ENCODE measurements around the gene BACH2. TPM values are rescaled to one million over a fixed set of nuclear protein-coding genes. Genes with fewer than 3 reads are reported as not detected.

The BACH2 gene
- total and polyA plus RNA-seq, 10 of the 15 experiments (the other 5 are each of a cell fraction or from before 2014, with no cell fraction given) = 0.03 to 0.28 (median 0.04) TPM; not detected in 3

DNA sequence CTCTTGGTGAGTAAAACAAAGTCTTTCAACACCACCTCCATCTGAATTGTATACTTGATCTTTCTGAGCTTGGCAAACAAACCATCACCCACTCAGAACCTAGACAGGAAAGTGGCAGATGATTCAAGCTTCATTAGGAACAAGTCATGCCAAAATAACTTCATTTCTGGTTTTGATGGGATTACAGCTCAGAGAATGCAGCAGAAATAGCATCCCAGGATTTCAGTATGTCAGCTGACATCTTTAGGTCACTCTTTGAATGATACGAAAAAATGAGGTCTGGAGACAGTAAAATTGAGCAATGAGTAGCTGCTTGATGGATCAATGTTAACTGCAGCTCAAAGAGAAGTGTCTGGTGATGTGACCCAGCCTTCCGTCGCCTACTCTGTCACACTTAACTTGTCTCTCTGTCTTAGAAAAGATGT lies 310.0 kb downstream of the BACH2 start:
- in situ Hi-C loops (cut with MboI) (no loop called here), intact Hi-C loops (cut with micrococcal nuclease; ENCODE audit: unreplicated experiment) (no loop called here)
- H3K79me2 ChIP-seq (ENCODE audit: control insufficient read depth, insufficient read depth, low read length) = no peaks in the 10 kb centered on the region
- no peak overlapping the region for H3K9ac ChIP-seq (ENCODE audit: control insufficient read depth, insufficient read depth, low read length)
- BruUV-seq (replicated peaks) = no TSS peak
- H3K27ac ChIP-seq (ENCODE audit: control insufficient read depth, insufficient read depth) = no peak overlapping the region
- FAIRE-seq (no peak), ATAC-seq (no peak), DNase-seq (ENCODE audit: low read depth, low spot score) (no peak)
- peaks cover 4 to 6% of the 10 kb centered on the region in 2 experiments for H3K27me3 ChIP-seq (replicated peaks in 1 of 2; ENCODE audit: control insufficient read depth in 2 of 2, insufficient read depth in 2 of 2, low read length in 1 of 2)
- RAD21 ChIA-PET (ENCODE audit: unreplicated experiment) = no interaction called here
- SMC1A ChIA-PET (ENCODE audit: uncharacterized antibody, unreplicated experiment) = interaction anchor here (0.8 to 1.2 kb wide), 2 partner anchors 10 to 13 kb away, joined by 3 read pairs; no protein-coding TSS in a partner anchor
- 56% methylated on average over 3 of the region's 3 CpGs for WGBS (ENCODE audit: insufficient coverage, insufficient replicate concordance, low lambda C conversion rate, missing lambda C conversion rate)
- H3K36me3 ChIP-seq (ENCODE audit: control insufficient read depth in 2 of 2, insufficient read depth in 2 of 2, low read length in 1 of 2) = no peaks in the 10 kb centered on the region
- no peaks in the 10 kb centered on the region for H4K20me1 ChIP-seq (ENCODE audit: control insufficient read depth, insufficient read depth)
- POLR2A ChIA-PET = no interaction called here
- H3K4me2 ChIP-seq (ENCODE audit: control insufficient read depth, insufficient read depth) = no peak overlapping the region
- CTCF ChIA-PET = interaction anchor here (1.1 to 1.4 kb wide), 2 partner anchors 487 to 489 kb away, joined by 3 read pairs; no protein-coding TSS in a partner anchor
- H3K4me3 ChIP-seq = no peak overlapping the region
- H2AFZ ChIP-seq (ENCODE audit: control insufficient read depth, low read depth, low read length) = no peak overlapping the region
- H3K9me3 ChIP-seq (replicated peaks; ENCODE audit: control insufficient read depth, insufficient read depth, low read length) = no peaks in the 10 kb centered on the region
- no peaks in the 10 kb centered on the region for H3K4me1 ChIP-seq (ENCODE audit: control insufficient read depth, insufficient read depth, low read length)
- TF ChIP-seq, protein P1, sequence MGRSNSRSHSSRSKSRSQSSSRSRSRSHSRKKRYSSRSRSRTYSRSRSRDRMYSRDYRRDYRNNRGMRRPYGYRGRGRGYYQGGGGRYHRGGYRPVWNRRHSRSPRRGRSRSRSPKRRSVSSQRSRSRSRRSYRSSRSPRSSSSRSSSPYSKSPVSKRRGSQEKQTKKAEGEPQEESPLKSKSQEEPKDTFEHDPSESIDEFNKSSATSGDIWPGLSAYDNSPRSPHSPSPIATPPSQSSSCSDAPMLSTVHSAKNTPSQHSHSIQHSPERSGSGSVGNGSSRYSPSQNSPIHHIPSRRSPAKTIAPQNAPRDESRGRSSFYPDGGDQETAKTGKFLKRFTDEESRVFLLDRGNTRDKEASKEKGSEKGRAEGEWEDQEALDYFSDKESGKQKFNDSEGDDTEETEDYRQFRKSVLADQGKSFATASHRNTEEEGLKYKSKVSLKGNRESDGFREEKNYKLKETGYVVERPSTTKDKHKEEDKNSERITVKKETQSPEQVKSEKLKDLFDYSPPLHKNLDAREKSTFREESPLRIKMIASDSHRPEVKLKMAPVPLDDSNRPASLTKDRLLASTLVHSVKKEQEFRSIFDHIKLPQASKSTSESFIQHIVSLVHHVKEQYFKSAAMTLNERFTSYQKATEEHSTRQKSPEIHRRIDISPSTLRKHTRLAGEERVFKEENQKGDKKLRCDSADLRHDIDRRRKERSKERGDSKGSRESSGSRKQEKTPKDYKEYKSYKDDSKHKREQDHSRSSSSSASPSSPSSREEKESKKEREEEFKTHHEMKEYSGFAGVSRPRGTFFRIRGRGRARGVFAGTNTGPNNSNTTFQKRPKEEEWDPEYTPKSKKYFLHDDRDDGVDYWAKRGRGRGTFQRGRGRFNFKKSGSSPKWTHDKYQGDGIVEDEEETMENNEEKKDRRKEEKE (IDR thresholded peaks at IDR 0.05) = no peak
- TF ChIP-seq, protein P2, sequence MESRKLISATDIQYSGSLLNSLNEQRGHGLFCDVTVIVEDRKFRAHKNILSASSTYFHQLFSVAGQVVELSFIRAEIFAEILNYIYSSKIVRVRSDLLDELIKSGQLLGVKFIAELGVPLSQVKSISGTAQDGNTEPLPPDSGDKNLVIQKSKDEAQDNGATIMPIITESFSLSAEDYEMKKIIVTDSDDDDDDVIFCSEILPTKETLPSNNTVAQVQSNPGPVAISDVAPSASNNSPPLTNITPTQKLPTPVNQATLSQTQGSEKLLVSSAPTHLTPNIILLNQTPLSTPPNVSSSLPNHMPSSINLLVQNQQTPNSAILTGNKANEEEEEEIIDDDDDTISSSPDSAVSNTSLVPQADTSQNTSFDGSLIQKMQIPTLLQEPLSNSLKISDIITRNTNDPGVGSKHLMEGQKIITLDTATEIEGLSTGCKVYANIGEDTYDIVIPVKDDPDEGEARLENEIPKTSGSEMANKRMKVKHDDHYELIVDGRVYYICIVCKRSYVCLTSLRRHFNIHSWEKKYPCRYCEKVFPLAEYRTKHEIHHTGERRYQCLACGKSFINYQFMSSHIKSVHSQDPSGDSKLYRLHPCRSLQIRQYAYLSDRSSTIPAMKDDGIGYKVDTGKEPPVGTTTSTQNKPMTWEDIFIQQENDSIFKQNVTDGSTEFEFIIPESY (IDR thresholded peaks at IDR 0.05) = no peak
- no peak for TF ChIP-seq NFYB (IDR thresholded peaks at IDR 0.05; ENCODE audit: insufficient read depth, low read depth, low read length)
- TF ChIP-seq, protein P3, sequence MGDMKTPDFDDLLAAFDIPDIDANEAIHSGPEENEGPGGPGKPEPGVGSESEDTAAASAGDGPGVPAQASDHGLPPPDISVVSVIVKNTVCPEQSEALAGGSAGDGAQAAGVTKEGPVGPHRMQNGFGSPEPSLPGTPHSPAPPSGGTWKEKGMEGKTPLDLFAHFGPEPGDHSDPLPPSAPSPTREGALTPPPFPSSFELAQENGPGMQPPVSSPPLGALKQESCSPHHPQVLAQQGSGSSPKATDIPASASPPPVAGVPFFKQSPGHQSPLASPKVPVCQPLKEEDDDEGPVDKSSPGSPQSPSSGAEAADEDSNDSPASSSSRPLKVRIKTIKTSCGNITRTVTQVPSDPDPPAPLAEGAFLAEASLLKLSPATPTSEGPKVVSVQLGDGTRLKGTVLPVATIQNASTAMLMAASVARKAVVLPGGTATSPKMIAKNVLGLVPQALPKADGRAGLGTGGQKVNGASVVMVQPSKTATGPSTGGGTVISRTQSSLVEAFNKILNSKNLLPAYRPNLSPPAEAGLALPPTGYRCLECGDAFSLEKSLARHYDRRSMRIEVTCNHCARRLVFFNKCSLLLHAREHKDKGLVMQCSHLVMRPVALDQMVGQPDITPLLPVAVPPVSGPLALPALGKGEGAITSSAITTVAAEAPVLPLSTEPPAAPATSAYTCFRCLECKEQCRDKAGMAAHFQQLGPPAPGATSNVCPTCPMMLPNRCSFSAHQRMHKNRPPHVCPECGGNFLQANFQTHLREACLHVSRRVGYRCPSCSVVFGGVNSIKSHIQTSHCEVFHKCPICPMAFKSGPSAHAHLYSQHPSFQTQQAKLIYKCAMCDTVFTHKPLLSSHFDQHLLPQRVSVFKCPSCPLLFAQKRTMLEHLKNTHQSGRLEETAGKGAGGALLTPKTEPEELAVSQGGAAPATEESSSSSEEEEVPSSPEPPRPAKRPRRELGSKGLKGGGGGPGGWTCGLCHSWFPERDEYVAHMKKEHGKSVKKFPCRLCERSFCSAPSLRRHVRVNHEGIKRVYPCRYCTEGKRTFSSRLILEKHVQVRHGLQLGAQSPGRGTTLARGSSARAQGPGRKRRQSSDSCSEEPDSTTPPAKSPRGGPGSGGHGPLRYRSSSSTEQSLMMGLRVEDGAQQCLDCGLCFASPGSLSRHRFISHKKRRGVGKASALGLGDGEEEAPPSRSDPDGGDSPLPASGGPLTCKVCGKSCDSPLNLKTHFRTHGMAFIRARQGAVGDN (IDR thresholded peaks at IDR 0.05) = no peak
- TF ChIP-seq ATF7 (IDR thresholded peaks at IDR 0.05; ENCODE audit: low read depth) = no peak
- no peak for TF ChIP-seq CBFB (IDR thresholded peaks at IDR 0.05; ENCODE audit: low read depth)
- no peak for TF ChIP-seq CEBPB (IDR thresholded peaks at IDR 0.05; ENCODE audit: borderline replicate concordance in 1 of 2, low read depth in 2 of 2, low read length in 2 of 2)
- no peak for TF ChIP-seq NFIC (IDR thresholded peaks at IDR 0.05; ENCODE audit: low read depth, low read length)
- TF ChIP-seq, protein P4, sequence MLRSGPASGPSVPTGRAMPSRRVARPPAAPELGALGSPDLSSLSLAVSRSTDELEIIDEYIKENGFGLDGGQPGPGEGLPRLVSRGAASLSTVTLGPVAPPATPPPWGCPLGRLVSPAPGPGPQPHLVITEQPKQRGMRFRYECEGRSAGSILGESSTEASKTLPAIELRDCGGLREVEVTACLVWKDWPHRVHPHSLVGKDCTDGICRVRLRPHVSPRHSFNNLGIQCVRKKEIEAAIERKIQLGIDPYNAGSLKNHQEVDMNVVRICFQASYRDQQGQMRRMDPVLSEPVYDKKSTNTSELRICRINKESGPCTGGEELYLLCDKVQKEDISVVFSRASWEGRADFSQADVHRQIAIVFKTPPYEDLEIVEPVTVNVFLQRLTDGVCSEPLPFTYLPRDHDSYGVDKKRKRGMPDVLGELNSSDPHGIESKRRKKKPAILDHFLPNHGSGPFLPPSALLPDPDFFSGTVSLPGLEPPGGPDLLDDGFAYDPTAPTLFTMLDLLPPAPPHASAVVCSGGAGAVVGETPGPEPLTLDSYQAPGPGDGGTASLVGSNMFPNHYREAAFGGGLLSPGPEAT (IDR thresholded peaks at IDR 0.05; ENCODE audit: low read depth) = no peak
- TF ChIP-seq ZSCAN29 (IDR thresholded peaks at IDR 0.05) = no peak
- no peak for TF ChIP-seq FOXK2 (IDR thresholded peaks at IDR 0.05)
